Jurkat, Clone E6-1 (cell line): ENCODE measurements around the gene KDM4C.
A peak's percentile ranks its signal among the peaks of the same experiment; 100 is the strongest.
"Not testable (repeated sequence)": the region's sequence is repeated elsewhere in the genome, so short reads cannot be mapped to it uniquely, and the experiment has no call there.

Source experiments
- DNase-seq: peaks from one replicate; pipeline ENCODE4 v3.0.0-alpha.2; 2011; ENCODE audit warnings: low read depth, low spot score
- H3K4me3 ChIP-seq: 2 replicates; pipeline ENCODE4 v1.5.1; 2011; ENCODE audit warnings: mild to moderate bottlenecking, low read length, control low read depth, moderate library complexity

KDM4C gene

GRCh38 chr9:6790866-6791265 lies 33.1 kb downstream of the KDM4C start:
- no peak for DNase-seq
- no peak overlapping the region for H3K4me3 ChIP-seq

- DNase-seq, result no peak
- no peak overlapping the region for H3K4me3 ChIP-seq
Measured at GRCh38 chr9:6793203-6793602, 35.4 kb downstream of the KDM4C start.

GRCh38 chr9:6794936-6795335 lies 37.2 kb downstream of the KDM4C start:
- no peak overlapping the region for H3K4me3 ChIP-seq
- no peak for DNase-seq

- H3K4me3 ChIP-seq, result no peak overlapping the region
- DNase-seq, result no peak
Measured at GRCh38 chr9:6802926-6803325, 45.2 kb downstream of the KDM4C start.

GRCh38 chr9:6805532-6805931 lies 47.8 kb downstream of the KDM4C start:
- no peak overlapping the region for H3K4me3 ChIP-seq
- DNase-seq, result no peak

- not testable (repeated sequence) for DNase-seq, H3K4me3 ChIP-seq
Measured at GRCh38 chr9:6806318-6806717, 48.5 kb downstream of the KDM4C start.

GRCh38 chr9:6807669-6808068 lies 49.9 kb downstream of the KDM4C start:
- not testable (repeated sequence) for H3K4me3 ChIP-seq, DNase-seq

GRCh38 chr9:6811436-6811835 lies 53.7 kb downstream of the KDM4C start:
- no peak for DNase-seq
- no peak overlapping the region for H3K4me3 ChIP-seq

GRCh38 chr9:6816581-6816980 lies 58.8 kb downstream of the KDM4C start:
- no peak for DNase-seq
- no peak overlapping the region for H3K4me3 ChIP-seq

- H3K4me3 ChIP-seq, result no peak overlapping the region
- DNase-seq, result no peak
Measured at GRCh38 chr9:6818292-6818922, 60.6 kb downstream of the KDM4C start.

GRCh38 chr9:6819112-6819511 lies 61.3 kb downstream of the KDM4C start:
- DNase-seq, result no peak
- no peak overlapping the region for H3K4me3 ChIP-seq

- no peak for DNase-seq
- H3K4me3 ChIP-seq, result no peak overlapping the region
Measured at GRCh38 chr9:6819529-6819928, 61.8 kb downstream of the KDM4C start.

GRCh38 chr9:6822696-6823095 lies 64.9 kb downstream of the KDM4C start:
- DNase-seq, result no peak
- no peak overlapping the region for H3K4me3 ChIP-seq

- no peak overlapping the region for H3K4me3 ChIP-seq
- DNase-seq, result peak; percentile 53
Measured at GRCh38 chr9:6827439-6828145, 69.8 kb downstream of the KDM4C start.

GRCh38 chr9:6829027-6829426 lies 71.3 kb downstream of the KDM4C start:
- no peak for DNase-seq
- no peak overlapping the region for H3K4me3 ChIP-seq

- DNase-seq, result no peak
- no peak overlapping the region for H3K4me3 ChIP-seq
Measured at GRCh38 chr9:6829536-6829935, 71.8 kb downstream of the KDM4C start.

- no peak for DNase-seq
- H3K4me3 ChIP-seq, result no peak overlapping the region
Measured at GRCh38 chr9:6833518-6834192, 75.9 kb downstream of the KDM4C start.

- DNase-seq, result no peak
Measured at GRCh38 chr9:6834306-6834705, 76.5 kb downstream of the KDM4C start.

GRCh38 chr9:6838158-6838557 lies 80.4 kb downstream of the KDM4C start:
- H3K4me3 ChIP-seq, result no peak overlapping the region
- no peak for DNase-seq

More at GRCh38 chr9:6834306-6834705, 76.5 kb downstream of the KDM4C start:
- H3K4me3 ChIP-seq, result no peak overlapping the region

- DNase-seq, result no peak
- no peak overlapping the region for H3K4me3 ChIP-seq
Measured at GRCh38 chr9:6842584-6842947, 84.8 kb downstream of the KDM4C start.
